IMR-90 (cell line): Measurements from ENCODE around the gene ABHD10. TPM values are rescaled to one million over a fixed set of nuclear protein-coding genes. Genes with fewer than 3 reads are reported as not detected.

Source experiments
- ATAC-seq: fragments of 200-7000 bp; cut with Tn5 transposase; 2 replicates; pipeline ENCODE4 v1.9.1; 2020; ENCODE audit warnings: low read depth, mild to moderate bottlenecking, moderate library complexity
- BruUV-seq: library from RNA; stranded (reverse); fragments of 400-500 nt; replicated peaks from 2 replicates; lab custom pipeline; 2021; lab: Mats Ljungman, UMichigan
- CTCF ChIA-PET: fragments of 300-600 bp; formaldehyde crosslinking; extraction: SDS; loops from one replicate; lab custom pipeline; 2021; ENCODE audit warnings: antibody characterized with exemption; lab: Yijun Ruan, JAX
- POLR2A ChIA-PET: fragments of 300-600 bp; sonication (Branson Sonifier 250); formaldehyde crosslinking; loops from one replicate; lab custom pipeline; 2022; ENCODE audit warnings: antibody characterized with exemption; ENCODE audit not compliant: unreplicated experiment; lab: Charles Lee
- DNase-seq: peaks from one replicate; pipeline ENCODE4 v3.0.0; 2013
- H2AFZ ChIP-seq: replicated peaks from 2 replicates; pipeline ENCODE3; 2013; ENCODE audit warnings: low read length, mild to moderate bottlenecking; ENCODE audit not compliant: poor library complexity
- H2AK5ac ChIP-seq: 2 replicates; pipeline ENCODE4 v1.6.1; 2013; ENCODE audit warnings: low read depth, low read length, inconsistent platforms
- H2AK9ac ChIP-seq: replicated peaks from 2 replicates; pipeline ENCODE3; 2013; ENCODE audit warnings: mild to moderate bottlenecking, low read depth, low read length, moderate library complexity; ENCODE audit not compliant: poor library complexity
- H2BK120ac ChIP-seq: 2 replicates; pipeline ENCODE4 v1.6.1; 2013; ENCODE audit warnings: low read depth, low read length, inconsistent platforms
- H2BK15ac ChIP-seq: 3 replicates; pipeline ENCODE4 v1.6.1; 2013; ENCODE audit warnings: low read depth, low read length, inconsistent platforms
- H2BK20ac ChIP-seq: 2 replicates; pipeline ENCODE4 v1.6.1; 2013; ENCODE audit warnings: low read depth, mild to moderate bottlenecking, inconsistent platforms, low read length, moderate library complexity
- H2BK5ac ChIP-seq: 2 replicates; pipeline ENCODE4 v1.6.1; 2013; ENCODE audit warnings: mild to moderate bottlenecking, low read depth, low read length, inconsistent platforms; ENCODE audit not compliant: poor library complexity, severe bottlenecking
- H3K14ac ChIP-seq: replicated peaks from 2 replicates; pipeline ENCODE4 v1.6.1; 2013; ENCODE audit warnings: low read depth, low read length, inconsistent platforms
- H3K18ac ChIP-seq: 2 replicates; pipeline ENCODE4 v1.6.1; 2013; ENCODE audit warnings: low read depth, low read length, control low read depth
- H3K23ac ChIP-seq: 2 replicates; pipeline ENCODE4 v1.6.1; 2013; ENCODE audit warnings: low read depth, low read length, inconsistent platforms
- H3K27ac ChIP-seq: 2 replicates; pipeline ENCODE4 v1.5.1; 2013; ENCODE audit warnings: mild to moderate bottlenecking, control low read depth, low read length; ENCODE audit not compliant: insufficient read depth
- H3K27me3 ChIP-seq: 2 replicates; pipeline ENCODE4 v1.6.1; 2013; ENCODE audit warnings: low read length; ENCODE audit not compliant: control insufficient read depth, insufficient read depth
- H3K36me3 ChIP-seq: 2 replicates; pipeline ENCODE4 v1.6.1; 2013; ENCODE audit warnings: low read length, mixed read lengths; ENCODE audit not compliant: control insufficient read depth, insufficient read depth
- H3K4ac ChIP-seq: 2 replicates; pipeline ENCODE4 v1.6.1; 2013; ENCODE audit warnings: low read depth, low read length, inconsistent platforms
- H3K4me1 ChIP-seq: 2 replicates; pipeline ENCODE4 v1.6.1; 2013; ENCODE audit warnings: low read length, mixed read lengths; ENCODE audit not compliant: control insufficient read depth, insufficient read depth
- H3K4me2 ChIP-seq: 2 replicates; pipeline ENCODE4 v1.6.1; 2013; ENCODE audit warnings: low read depth, mild to moderate bottlenecking, control low read depth, low read length, moderate library complexity
- H3K4me3 ChIP-seq: 2 replicates; pipeline ENCODE4 v1.5.1; 2013; ENCODE audit warnings: low read depth, mild to moderate bottlenecking, control low read depth, low read length, moderate library complexity; ENCODE audit not compliant: insufficient read depth
- H3K56ac ChIP-seq: 2 replicates; pipeline ENCODE4 v1.6.1; 2013; ENCODE audit warnings: low read length, inconsistent platforms; ENCODE audit not compliant: insufficient read depth; ENCODE audit errors: extremely low read depth
- H3K79me1 ChIP-seq, 2 experiments: 2 replicates each; pipeline ENCODE4 v1.6.1; 2013; ENCODE audit warnings: low read length in 2 of 2, inconsistent platforms in 1 of 2, low read depth in 1 of 2
- H3K9ac ChIP-seq: 2 replicates; pipeline ENCODE4 v1.6.1; 2013; ENCODE audit warnings: low read depth, low read length, control low read depth
- H3K9me1 ChIP-seq: 2 replicates; pipeline ENCODE4 v1.6.1; 2013; ENCODE audit warnings: low read length, inconsistent platforms; ENCODE audit not compliant: insufficient read depth
- H3K9me3 ChIP-seq: 2 replicates; pipeline ENCODE4 v1.6.1; 2013; ENCODE audit warnings: low read length; ENCODE audit not compliant: control insufficient read depth, insufficient read depth
- H4K20me1 ChIP-seq: 2 replicates; pipeline ENCODE4 v1.6.1; 2013; ENCODE audit warnings: low read length, inconsistent platforms; ENCODE audit not compliant: insufficient read depth
- H4K5ac ChIP-seq: 2 replicates; pipeline ENCODE4 v1.6.1; 2013; ENCODE audit warnings: mild to moderate bottlenecking, low read depth, low read length, control low read depth
- H4K8ac ChIP-seq, 2 experiments: 2 replicates each; pipeline ENCODE4 v1.6.1; 2013; ENCODE audit warnings: low read depth in 2 of 2, low read length in 2 of 2, control low read depth in 1 of 2, inconsistent platforms in 1 of 2
- H4K91ac ChIP-seq: 2 replicates; pipeline ENCODE4 v1.6.1; 2013; ENCODE audit warnings: low read depth, low read length, inconsistent platforms; ENCODE audit not compliant: insufficient read depth
- BHLHE40 ChIP-seq: fragments of 150-350 bp; IDR thresholded peaks from 2 replicates; pipeline ENCODE4 v1.6.1; 2016; ENCODE audit warnings: mild to moderate bottlenecking, low read depth, low read length
- CHD1 ChIP-seq: IDR thresholded peaks from 2 replicates; pipeline ENCODE4 v1.6.1; 2012; ENCODE audit warnings: low read depth, low read length, improper control_type of control experiment
- FOS ChIP-seq: fragments of 150-350 bp; IDR thresholded peaks from 2 replicates; pipeline ENCODE4 v1.6.1; 2016; ENCODE audit warnings: low read depth, low read length
- MXI1 ChIP-seq: IDR thresholded peaks from 2 replicates; pipeline ENCODE4 v1.6.1; 2012; ENCODE audit warnings: low read depth, mild to moderate bottlenecking, low read length, moderate library complexity, borderline replicate concordance
- POLR2A ChIP-seq: IDR thresholded peaks from 2 replicates; pipeline ENCODE4 v1.6.1; 2012; ENCODE audit warnings: mild to moderate bottlenecking, low read depth, low read length
- RAD21 ChIP-seq: IDR thresholded peaks from 2 replicates; pipeline ENCODE4 v1.6.1; 2012; ENCODE audit warnings: low read length, improper control_type of control experiment
- RCOR1 ChIP-seq: IDR thresholded peaks from 2 replicates; pipeline ENCODE4 v1.6.1; 2012; ENCODE audit warnings: mild to moderate bottlenecking, low read length, improper control_type of control experiment; ENCODE audit not compliant: insufficient replicate concordance
- RFX5 ChIP-seq: IDR thresholded peaks from 2 replicates; pipeline ENCODE4 v1.8.0; 2012; ENCODE audit warnings: low read depth, mild to moderate bottlenecking, low read length, moderate library complexity
- SMC3 ChIP-seq: fragments of 150-350 bp; IDR thresholded peaks from 2 replicates; pipeline ENCODE4 v1.6.1; 2016; ENCODE audit warnings: low read depth, mild to moderate bottlenecking, antibody characterized with exemption, low read length, moderate library complexity
- WGBS, 2 experiments: methylation state at CpG; one replicate each; pipeline versions ENCODE4 v1.1.5 to v1.1.7; 2013; ENCODE audit warnings: missing lambda C conversion rate in 2 of 2; ENCODE audit not compliant: insufficient read length in 1 of 2; ENCODE audit errors: extremely low coverage in 2 of 2; 5-methylcytosine and 5-hydroxymethylcytosine counted together
- dilution Hi-C: fragments of 300-500 bp; cut with HindIII; formaldehyde crosslinking; loops from one replicate; pipeline ENCODE4 v1.14.3; 2018; ENCODE audit warnings: low sequenced_read_pairs; ENCODE audit not compliant: unreplicated experiment
- in situ Hi-C: fragments of 300-500 bp; cut with MboI; formaldehyde crosslinking; loops from 3 replicates; pipeline ENCODE4 v1.14.3; 2019; ENCODE audit warnings: low sequenced_read_pairs, inconsistent platforms, mixed read lengths
- intact Hi-C: fragments of 100-400 bp; cut with micrococcal nuclease; formaldehyde crosslinking; loops from 2 replicates; pipeline ENCODE4 v1.10.0; 2022
- polyA plus RNA-seq, 3 experiments: library from polyadenylated mRNA; depleted of rRNA; stranded (reverse); fragments of >200 nt; gene quantifications; 2 replicates each; pipeline ENCODE4 v1.2.3, GENCODE V29; 2012; ENCODE audit warnings: low replicate concordance in 1 of 3
- total RNA-seq: library from RNA; depleted of rRNA; stranded (reverse); fragments of >200 nt; gene quantifications from 2 replicates; pipeline ENCODE4 v1.2.3, GENCODE V29; 2012
- TF ChIP-seq, protein P1 (sequence below): fragments of 150-350 bp; IDR thresholded peaks from 2 replicates; pipeline ENCODE4 v1.6.1; 2016; ENCODE audit warnings: low read depth, mild to moderate bottlenecking, low read length, moderate library complexity, borderline replicate concordance

Gene ABHD10
- total and polyA plus RNA-seq, 2 of the 4 experiments (the other 2 are of a cell fraction) = 24.7 to 57.2 TPM

DNA sequence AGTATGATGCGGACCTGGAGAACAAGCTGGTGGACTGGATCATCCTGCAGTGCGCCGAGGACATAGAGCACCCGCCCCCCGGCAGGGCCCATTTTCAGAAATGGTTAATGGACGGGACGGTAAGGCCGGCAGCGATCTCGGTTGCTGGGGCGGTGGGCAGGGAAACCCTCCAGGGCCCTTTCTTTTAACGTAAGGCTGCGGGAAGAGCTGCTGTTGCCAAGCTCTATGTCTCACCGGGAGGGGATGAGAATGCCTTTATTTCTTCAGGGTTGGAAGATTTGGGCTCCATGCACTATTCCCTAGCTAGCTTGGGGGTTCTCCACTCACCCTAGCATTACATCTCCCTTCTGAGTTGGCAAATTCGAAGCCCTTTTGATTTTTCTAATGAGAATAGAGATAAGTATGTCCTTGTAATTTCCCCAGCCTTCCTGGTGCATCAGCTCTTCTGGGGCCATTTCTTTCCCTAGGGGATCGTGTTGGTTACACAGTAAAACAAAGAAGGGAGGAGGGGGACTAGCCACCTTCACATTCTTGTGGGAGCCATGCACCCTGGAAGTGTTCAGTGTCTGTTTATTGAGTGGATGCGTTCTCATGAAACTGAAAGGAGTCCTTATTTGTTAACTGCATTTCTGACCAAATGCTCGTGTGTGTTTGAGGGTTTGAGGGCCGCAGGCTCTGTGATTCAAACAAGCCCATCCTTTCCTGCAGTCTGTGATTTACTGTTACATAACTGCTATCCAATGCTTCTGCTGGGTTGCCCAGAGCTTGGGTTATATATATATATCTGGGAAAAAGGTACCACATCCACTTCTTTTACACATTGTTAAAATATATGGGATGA is 20.9 kb downstream of the ABHD10 start (continued):
- no peak for TF ChIP-seq SMC3
- no peak for TF ChIP-seq RCOR1

DNA sequence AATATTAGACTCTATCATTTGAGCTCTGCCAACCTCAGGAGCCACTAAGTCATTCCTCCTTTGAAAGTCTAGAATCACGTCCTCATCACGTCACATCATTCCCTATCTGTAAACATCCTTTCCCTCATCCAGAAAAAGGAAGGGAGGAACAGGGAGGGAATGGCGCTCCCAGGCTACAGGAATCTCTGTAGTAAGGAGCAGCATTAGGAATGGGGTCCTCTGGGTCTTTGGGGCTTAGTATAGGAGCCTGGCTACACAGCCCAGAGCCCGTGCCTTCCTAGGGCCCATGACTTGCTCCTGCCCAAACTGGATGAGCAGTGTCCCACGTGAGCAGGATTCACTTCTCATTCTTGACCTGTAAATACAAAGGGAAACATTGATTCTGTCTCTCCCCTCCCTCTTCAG is 21.5 kb downstream of the ABHD10 start:
- Histone ChIP-seq H3K9ac (no peak overlapping the region), H2AFZ (peak overlapping the region; percentile 28), H2BK5ac (no peak overlapping the region), H3K9me3 (no peaks in the 10 kb centered on the region), H2BK15ac (peak overlapping the region; percentile 51; the same call in 1 of the 3 replicates), H3K18ac (no peak overlapping the region), H3K4me1 (peaks cover 6% of the 10 kb centered on the region), H2BK120ac (no peak overlapping the region), H3K23ac (no peak overlapping the region), H4K20me1 (no peaks in the 10 kb centered on the region), H4K91ac (no peak overlapping the region), H3K14ac (0 out of 2 replicates have a peak overlapping the region, but pooled peaks have one; percentile 25), H2BK20ac (no peak overlapping the region; the same call in 1 of the 2 replicates), H3K56ac (no peak overlapping the region; the same call in 1 of the 2 replicates), H4K8ac (no peak overlapping the region), H3K4me2 (no peak overlapping the region), H3K27ac (no peak overlapping the region), H3K4ac (no peak overlapping the region), H2AK9ac (no peak overlapping the region), H3K9me1 (peaks cover 6% of the 10 kb centered on the region), H3K79me1 (no peaks in the 10 kb centered on the region), H4K5ac (no peak overlapping the region), H3K27me3 (no peaks in the 10 kb centered on the region; the same call in 1 of the 2 replicates), H3K36me3 (no peaks in the 10 kb centered on the region), H3K4me3 (no peak overlapping the region), H2AK5ac (peak overlapping the region; percentile 36; the same call in 1 of the 2 replicates)
- TF ChIP-seq FOS (no peak), MXI1 (no peak), SMC3 (no peak), RCOR1 (no peak), RAD21 (no peak), BHLHE40 (no peak), CHD1 (no peak), RFX5 (no peak), POLR2A (no peak)
- TF ChIP-seq, protein P1, sequence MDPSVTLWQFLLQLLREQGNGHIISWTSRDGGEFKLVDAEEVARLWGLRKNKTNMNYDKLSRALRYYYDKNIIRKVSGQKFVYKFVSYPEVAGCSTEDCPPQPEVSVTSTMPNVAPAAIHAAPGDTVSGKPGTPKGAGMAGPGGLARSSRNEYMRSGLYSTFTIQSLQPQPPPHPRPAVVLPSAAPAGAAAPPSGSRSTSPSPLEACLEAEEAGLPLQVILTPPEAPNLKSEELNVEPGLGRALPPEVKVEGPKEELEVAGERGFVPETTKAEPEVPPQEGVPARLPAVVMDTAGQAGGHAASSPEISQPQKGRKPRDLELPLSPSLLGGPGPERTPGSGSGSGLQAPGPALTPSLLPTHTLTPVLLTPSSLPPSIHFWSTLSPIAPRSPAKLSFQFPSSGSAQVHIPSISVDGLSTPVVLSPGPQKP = no peak
- intact Hi-C loops = no loop called here
- BruUV-seq = no TSS peak
- ATAC-seq = no peak
- WGBS, 2 experiments = 75% methylated on average over 1 of the region's 5 CpGs; no CpG with 5 or more reads in 1 of the 2 experiments
- in situ Hi-C loops = no loop called here
- dilution Hi-C loops = no loop called here
- no peak for DNase-seq
- ChIA-PET POLR2A (no interaction called here), CTCF (interaction anchor here (1.1 to 1.3 kb wide), 2 partner anchors 14 to 16 kb away, joined by 3 to 4 read pairs; no protein-coding TSS in a partner anchor)
